GM18907 (cell line): ENCODE results near the gene SLC7A10.
A peak's percentile ranks its signal among the peaks of the same experiment; 100 is the strongest.
"Not testable (repeated sequence)": the region's sequence is repeated elsewhere in the genome, so short reads cannot be mapped to it uniquely, and the experiment has no call there.

Experiments
- ATAC-seq: cut with Tn5 transposase; IDR thresholded peaks from one replicate; pipeline ENCODE4 v1.9.1; 2021; ENCODE audit warnings: mild to moderate bottlenecking, moderate library complexity; ENCODE audit not compliant: unreplicated experiment

SLC7A10 gene

DNA sequence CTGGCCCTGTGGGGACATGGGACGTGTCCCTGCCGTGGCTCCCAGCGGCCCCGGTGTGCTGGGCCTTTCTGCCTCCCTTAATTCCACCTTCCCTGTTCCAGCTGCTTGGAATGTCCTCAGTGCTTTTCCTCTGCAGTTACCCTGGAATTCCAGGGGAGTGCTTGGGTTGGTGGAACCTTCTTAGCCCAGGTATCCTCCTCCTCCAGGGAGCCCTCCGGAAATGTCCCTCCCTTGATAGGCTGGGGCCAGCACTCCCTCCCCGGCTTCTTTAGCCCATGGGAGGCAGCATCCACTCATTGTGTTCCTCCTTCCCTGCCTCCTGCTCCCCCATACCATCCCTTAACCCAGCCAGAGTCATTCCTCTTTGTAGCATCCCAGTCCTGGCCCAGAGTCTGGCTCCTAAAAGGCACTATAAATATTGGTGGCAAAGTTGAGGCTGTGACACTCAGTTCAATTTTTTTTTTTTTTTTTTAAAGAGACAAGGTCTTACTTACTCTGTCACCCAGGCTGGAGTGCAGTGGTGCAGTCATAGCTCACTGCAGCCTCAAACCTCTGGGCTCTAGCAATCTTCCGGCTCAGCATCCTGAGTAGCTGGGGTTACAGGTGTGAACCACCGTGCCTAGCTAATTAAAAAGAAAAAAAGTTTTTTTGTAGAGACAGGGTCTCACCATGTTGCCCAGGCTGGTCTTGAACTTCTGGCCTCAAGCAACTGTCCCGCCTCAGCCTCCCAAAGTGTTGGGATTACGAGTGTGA is 13.7 kb upstream of the SLC7A10 start:
- ATAC-seq, result no peak

DNA sequence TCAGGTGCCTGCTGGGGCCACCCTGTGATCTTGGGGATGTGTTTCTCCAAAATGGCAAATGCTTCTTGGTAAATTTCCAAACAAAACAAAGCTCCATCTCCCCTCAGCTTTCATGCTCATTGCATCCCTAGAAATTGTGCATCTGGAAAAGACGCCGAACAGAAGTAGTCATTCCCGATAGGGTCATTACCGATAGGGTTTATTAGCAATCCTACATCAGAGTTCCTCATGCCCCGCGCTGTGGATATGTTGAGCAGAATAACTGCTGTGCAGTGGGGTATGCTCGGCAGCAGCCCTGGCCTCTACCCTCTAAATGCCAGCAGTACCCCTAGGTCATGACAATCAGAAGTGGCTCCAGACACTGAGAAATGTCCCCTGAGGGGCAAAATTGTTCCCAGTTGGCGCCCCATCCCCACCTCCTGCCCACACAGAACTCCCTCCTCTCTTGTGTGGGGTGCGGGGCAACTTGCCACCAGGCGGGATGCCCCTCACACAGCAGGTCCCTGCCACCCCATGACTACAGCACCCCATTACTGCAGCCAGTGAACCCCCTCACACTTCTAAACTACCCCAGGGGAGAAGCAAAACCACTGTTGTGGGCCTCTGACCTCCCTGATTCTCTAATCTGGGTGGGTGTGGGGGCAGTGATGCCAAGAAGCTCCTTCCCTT is 13.0 kb upstream of the SLC7A10 start:
- no peak for ATAC-seq

- no peak for ATAC-seq
Observed at GRCh38 chr19:33236696-33237390, 11.2 kb upstream of the SLC7A10 start.

DNA sequence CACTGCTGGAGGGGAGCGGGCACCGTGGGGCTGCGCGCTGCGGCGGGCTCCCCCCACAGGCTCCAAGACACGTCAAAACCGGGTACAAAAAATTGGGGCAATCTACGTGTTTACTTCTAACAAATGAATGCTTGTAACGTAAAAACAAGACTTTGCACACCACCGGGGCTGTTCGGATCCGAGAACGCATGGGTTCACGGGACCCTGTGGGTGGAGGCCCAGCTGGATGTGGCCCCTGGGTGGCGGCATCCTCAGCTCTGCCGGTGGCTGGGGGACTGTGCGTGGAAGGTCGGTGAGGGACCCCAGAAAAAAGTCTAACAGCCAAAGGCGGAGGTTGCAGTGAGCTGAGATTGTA is 10.3 kb upstream of the SLC7A10 start:
- no peak for ATAC-seq

DNA sequence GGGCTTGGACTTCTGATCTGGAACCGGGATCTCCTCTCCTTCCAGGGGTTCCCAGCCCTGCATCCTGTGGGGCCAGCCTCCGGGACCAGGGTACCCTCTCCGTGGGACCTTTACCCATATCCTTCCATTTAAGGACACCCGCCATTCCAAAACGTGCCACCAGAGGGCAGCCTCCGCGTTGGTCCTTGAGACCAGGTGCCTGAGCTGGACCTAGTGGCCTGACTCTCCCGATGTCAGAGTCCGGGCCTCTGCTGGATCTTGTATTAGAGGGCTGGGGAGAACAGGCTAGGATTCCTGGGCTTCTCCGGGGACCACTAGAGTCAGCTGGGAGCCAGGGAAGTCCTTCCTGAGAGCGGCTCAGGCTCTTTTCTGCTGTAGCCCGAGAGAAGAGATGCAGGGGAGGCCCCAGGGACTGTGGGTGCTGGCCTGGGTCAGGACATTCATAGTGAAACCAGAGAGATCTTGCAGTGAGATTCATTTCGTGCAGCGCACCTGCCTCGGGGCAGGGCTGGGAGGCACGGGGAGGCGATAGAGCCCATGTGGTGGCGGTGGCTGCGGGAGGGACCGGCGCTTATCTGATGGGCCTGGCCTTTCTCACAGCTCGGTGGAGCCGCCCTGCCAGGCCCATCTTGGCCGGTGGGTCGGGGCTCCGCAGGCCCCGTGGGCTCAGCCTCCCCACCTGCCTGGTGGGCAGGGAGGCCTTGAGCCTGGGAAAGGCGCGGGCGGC is 9.8 kb upstream of the SLC7A10 start:
- ATAC-seq, result peak; percentile 95

DNA sequence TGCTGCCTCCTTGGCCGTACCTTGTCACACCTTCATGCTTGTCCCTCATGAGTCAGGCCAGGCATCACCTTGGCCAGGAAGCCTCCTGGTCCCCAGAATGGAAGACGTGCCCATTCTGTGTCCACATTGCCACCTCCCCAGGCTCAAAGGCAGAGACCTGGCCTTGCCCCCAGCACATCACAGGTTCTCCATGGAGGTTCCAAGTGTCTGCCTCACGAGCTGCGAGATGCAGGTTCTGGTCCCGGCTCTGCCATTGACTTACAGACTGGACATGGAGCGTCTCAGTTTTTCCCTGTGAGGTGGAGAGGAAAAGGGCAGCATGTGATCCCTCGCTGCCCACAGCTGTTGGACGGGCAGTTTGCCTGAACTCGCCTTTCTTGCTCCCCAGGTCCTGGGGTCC is 9.1 kb upstream of the SLC7A10 start:
- ATAC-seq, result no peak

GRCh38 chr19:33234092-33234491 is 8.4 kb upstream of the SLC7A10 start:
- no peak for ATAC-seq

- ATAC-seq, result no peak
Observed at GRCh38 chr19:33233056-33233873, 7.6 kb upstream of the SLC7A10 start.

DNA sequence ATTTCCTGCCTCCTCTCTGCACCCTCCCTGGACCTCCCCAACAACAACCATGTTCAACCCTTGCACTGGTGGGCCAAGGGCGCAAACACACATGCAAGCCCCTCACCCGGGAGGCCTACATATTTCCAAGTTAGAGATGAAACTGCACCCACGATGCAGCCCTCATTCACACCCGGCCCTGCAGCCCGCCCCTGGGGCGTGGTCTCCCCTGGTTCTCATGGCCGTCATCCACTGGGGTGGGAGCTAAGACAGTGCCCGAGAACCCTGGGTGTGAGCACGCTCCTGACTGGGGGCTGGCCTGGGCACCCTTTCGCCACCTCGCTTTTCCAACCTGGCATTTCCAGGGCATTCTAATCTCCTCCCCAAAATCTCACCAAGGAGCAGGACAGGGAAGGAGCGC is 7.0 kb upstream of the SLC7A10 start:
- no peak for ATAC-seq

GRCh38 chr19:33231511-33231910 is 5.9 kb upstream of the SLC7A10 start:
- ATAC-seq, result no peak

DNA sequence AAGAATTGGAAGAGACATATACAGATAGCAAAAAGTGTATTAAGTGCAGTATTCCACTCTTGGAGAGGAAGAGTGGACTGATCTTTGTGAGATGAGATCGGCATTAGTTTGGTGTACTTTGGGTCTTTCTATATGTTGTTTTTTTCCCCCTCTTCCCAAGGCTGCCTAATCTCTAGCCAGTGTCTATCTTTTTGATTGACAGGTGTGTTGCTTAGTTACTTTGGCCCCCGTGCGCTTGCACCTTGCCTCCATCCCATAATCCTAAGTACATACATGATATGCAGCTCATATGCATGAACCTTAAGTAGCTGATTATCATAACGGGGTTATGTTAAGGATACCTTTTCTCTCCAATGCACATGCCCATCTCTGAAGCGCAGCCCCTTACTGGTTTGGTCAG is 4.3 kb upstream of the SLC7A10 start:
- ATAC-seq, result no peak

GRCh38 chr19:33227870-33228599 is 2.4 kb upstream of the SLC7A10 start:
- ATAC-seq, result no peak

DNA sequence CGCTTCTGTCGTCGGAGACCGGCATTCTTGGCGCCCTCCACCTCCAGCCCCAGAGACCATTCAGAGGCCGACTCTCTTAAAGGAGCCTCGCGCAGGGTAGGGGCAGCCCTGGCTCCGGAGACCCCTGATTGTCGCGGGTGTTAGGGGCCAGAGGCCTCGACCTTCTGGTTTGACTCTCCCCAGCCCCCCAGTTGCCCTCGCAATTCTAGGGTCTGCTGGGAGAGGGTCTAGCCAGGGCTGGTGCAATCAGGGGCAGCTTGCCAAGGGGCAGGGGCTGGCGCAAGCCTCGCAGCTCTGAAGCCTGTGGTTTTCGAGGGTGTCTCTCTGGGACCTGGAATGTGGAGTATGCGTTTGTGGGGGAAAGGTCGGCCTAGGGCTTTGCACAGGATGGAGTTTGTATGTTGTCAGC is 1.6 kb upstream of the SLC7A10 start:
- no peak for ATAC-seq

- no peak for ATAC-seq
Observed at GRCh38 chr19:33226550-33227241, 1.0 kb upstream of the SLC7A10 start.

DNA sequence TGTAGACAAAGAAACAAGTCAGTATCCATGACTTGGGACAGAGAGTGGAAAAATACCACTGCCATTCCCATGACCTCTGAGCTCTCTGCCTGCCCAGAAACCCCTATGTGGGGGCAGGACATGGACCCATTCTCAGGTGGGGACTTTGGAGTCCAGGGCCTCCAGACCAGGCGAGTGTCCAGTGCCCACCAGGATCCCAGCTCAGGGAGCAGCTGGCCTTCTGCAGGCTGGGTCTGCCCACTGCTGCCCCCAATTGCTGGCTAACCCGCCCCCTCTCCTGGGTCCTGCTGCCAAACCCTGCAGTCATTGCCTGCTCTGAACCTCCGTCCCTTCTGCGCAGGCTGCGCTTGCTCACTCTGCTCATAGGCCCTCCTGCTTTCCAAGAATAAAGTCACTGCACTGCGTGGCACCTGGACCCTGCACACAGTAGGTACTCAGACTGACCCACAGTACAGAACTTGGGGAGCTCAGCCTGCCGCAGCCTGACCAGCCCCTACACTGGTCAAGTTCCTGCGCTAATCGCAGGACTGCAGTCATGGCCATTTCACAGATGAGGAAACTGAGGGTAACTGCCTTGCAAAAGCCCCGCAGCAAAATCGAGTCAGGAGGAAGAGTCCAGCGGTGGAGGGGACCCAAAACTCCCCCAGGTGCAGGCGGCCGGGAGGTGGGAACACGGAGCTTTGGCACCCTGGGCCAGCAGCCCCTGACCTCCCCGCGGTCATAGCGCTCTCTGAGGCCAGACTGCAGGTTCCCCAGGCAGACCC is 774 bp downstream of the SLC7A10 start:
- no peak for ATAC-seq

DNA sequence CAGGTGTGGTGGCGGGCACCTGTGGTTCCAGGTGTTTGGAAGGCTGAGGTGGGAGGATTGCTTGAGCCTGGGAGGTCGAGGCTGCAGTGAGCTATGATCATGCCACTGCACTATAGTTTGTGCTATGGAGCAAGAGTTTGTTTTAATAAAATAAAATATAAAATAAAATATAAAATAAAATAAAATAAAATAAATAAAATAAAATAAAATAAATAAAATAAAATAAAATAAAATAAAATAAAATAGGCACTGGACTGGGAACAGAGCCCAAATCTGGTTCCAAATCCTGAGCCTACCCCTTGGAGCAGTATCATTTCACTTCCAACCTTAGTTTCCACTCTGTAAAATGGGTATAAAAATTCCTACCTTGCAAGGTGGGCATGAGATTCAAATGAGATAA is 3.4 kb downstream of the SLC7A10 start:
- not testable (repeated sequence) for ATAC-seq

GRCh38 chr19:33221638-33222037 is 4.0 kb downstream of the SLC7A10 start:
- no peak for ATAC-seq

DNA sequence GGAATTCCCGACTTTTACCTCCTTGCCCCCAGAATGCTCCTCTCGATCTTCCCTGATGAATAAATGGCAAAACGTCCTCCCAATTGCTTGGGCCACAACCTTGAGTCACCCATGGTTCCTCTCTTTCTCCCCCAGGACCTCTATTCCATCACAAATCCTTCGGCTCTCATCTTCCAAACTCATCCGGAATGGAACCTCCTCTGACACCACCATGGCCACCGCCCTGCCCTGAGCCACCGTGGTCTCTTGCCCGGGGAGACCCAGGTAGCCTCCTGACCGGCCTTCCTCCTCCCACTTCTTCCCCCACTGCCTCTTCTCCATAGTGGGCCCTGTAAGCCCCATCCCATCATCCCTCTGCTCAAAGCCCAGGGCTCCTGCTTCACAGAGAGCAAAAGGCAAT is 4.9 kb downstream of the SLC7A10 start:
- ATAC-seq, result no peak

DNA sequence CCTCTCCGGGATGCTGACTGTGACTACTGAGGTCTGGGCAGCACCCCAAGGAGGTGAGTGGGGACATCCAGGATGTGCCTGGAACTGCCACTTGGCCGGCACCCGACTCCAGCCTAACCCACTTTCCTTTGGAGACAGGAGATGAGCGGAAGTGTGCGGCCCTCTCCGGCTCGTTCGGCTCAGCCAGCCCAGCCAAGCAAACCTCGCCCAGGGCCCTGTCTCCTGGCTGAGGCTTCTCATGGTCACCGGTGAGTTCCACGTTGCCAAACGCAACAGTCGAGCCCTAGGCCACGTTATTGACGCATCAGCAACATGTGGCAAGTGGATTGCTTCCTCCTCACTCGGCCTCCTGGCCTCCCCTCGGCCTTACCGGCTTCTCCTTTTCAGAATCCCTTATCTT is 5.5 kb downstream of the SLC7A10 start:
- ATAC-seq, result no peak
